GM19468 (cell line): ENCODE measurements around the gene STAC.

Source experiments
- ATAC-seq: cut with Tn5 transposase; IDR thresholded peaks from one replicate; pipeline ENCODE4 v1.9.1; 2021; ENCODE audit warnings: mild to moderate bottlenecking, moderate library complexity, moderate number of reproducible peaks; ENCODE audit not compliant: unreplicated experiment; ENCODE audit errors: extremely low read depth

The STAC gene

DNA sequence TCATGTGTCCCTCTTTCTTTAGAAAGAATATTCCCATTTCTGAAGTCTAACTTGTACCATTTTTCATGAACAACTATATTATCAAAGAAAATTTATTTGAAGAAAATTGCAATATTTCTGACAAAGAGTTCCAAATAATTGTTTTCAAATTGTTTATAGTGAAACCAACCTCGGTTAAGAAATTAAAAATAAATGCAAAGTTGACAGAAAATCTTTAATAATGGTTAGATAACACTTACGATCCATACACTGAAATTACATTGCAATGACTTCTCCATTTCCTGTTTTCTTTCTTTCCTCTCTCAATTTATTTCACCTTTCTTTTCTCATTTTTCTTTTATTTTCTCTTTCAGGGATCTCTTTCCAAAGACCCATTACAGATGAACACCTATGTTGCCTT is 125.1 kb downstream of the STAC start:
- ATAC-seq, result no peak

- ATAC-seq, result no peak
Measured at GRCh38 chr3:36511791-36512486, 131.6 kb downstream of the STAC start.

- no peak for ATAC-seq
Measured at GRCh38 chr3:36512555-36512954, 132.3 kb downstream of the STAC start.

- ATAC-seq, result no peak
Measured at GRCh38 chr3:36514171-36514570, 133.9 kb downstream of the STAC start.

- no peak for ATAC-seq
Measured at GRCh38 chr3:36519682-36520081, 139.4 kb downstream of the STAC start.

GRCh38 chr3:36520241-36521006 is 140.1 kb downstream of the STAC start:
- no peak for ATAC-seq

DNA sequence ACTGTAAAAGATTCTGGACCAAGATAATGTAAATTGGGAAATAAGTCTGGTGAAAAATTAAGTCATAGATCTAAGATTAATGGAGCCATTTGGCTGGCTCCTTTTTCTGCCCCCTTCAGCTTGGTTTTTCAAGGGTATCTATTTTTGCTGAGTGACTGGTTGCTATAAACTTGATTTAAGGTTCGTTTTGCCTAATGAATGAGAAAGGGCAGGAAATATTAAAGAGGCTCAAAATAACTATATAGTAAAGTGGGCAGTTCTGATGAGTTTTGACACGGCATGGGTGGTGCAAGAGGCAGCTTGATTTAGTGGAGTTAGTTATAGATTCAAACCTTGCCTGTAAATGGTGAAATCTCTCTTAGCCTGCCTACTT is 140.7 kb downstream of the STAC start:
- no peak for ATAC-seq

DNA sequence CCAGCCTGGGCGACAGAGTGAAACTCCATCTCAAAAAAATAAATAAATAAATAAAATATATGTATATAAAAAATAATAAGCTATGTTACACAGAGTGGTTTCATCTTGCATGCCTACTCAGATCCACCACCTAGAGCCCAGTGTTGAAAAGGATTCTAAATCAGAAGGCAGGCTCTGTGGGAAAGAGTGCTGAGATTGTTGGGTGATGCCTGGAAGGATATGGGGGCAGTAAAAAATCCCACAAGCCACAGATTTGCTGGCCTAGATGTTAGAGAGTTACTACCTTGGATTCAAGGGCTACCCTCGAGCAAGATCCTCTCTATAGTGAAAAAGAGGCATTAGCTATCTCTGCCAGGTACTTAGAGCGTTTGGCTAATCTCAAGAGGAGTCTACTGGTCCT is 144.3 kb downstream of the STAC start:
- no peak for ATAC-seq

GRCh38 chr3:36525115-36525801 is 145.0 kb downstream of the STAC start:
- no peak for ATAC-seq

GRCh38 chr3:36538136-36538749 is 157.9 kb downstream of the STAC start:
- no peak for ATAC-seq

GRCh38 chr3:36540888-36541518 is 160.7 kb downstream of the STAC start:
- no peak for ATAC-seq

DNA sequence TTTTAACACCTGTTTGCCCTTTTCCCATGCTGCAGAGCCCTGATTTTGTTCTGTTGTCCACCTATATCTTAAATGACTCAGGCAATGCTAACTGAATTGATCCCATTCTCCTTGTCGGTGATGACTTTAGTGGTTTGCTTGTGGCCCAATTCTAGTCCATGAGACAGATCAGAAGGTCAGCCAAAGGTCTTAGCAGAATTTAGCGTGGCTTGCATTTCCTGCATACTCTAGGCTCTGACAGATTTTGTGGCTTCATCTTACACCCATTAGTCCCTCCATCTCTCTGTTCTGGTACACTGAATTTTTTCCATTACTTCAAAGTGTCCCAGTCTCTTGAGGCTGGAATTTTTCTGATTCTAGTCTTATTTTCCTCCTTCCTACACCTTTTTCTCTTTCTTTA is 161.9 kb downstream of the STAC start:
- ATAC-seq, result no peak

DNA sequence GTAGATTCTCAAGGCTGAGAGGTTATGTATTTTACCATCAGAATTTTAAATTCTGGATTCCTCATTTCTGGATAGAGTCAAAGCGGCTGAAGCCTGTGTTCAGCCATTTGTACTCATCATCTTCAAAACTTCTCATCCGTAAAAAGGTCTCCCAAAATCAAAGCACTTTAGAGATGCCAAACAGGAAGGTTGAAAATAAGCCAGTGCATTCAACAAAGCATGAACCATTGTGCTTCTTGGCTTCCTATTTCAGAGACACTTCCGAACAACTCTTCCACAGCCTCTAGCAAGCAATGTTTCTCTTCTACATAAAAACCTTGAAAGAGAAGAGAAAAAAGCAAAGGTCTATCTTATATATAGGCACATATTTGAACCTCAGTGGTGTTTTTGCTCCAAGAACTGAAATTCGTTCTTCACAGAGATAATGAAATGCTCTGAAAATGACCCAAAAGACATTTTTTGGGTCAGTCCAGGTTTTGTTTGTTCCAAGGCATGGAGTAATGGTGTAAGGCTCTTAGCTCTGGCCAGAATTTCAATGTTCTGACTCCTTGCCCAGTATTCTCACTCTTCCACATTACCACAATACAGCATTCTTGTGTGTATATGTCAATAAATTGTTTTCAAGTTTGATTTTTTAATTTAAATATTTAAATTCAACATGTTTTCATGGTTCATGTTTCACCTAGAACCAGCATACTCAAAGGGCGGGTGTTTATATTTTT is 163.1 kb downstream of the STAC start:
- no peak for ATAC-seq

GRCh38 chr3:36546226-36546625 is 165.9 kb downstream of the STAC start:
- no peak for ATAC-seq

DNA sequence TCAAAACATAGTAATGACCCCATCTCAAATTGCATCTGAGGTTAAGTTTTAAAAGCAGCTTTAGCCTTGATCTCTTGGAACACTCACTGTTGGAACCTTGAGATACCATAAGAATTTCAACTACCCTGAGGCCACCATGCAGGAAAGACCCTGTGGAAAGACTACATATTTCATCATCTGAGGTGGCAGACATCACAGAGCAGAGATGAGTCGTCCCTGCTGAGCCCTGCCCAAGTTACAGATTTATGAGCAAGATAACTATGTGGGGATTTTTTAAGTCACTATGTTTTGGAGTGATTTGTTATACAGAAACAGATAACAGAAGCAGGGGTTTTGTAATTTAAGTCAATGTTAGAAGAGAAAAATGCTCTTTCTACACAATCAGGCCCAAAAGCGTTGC is 168.4 kb downstream of the STAC start:
- no peak for ATAC-seq

DNA sequence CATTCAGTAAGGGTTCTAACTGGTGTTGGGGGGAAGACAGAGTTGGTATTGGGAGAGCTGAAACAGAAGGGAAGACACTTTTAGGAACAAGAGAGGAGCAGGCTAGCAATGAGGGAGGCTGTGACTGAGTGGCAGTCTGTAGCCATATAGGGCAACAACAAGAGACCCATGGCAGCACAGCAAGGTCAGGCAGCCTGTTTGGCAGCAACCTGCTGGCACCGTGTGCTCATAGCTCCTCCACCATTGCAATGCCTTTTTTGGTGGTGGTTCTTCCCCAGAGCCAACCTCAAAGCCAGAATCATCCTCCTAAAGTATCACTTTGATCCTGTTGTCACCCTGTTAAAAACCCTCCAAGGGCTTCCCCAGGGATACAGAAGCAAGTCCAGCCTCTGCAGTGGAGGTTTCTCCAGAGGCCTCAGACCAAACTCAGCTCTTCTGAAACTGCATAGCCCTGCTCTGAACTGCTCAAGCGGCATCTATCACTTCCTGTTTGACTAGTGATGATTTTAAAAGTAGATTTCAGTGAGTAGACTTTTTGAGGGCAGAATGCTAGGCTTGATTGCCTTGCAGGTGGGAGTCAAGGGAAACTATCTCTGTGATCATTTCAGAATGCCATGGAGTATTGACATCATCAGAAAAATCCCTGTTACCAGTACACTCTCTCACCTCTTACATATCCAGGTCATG is 176.9 kb downstream of the STAC start:
- ATAC-seq, result peak; percentile 85

GRCh38 chr3:36557708-36558421 is 177.6 kb downstream of the STAC start:
- ATAC-seq, result no peak

- no peak for ATAC-seq
Measured at GRCh38 chr3:36558961-36559360, 178.7 kb downstream of the STAC start.

DNA sequence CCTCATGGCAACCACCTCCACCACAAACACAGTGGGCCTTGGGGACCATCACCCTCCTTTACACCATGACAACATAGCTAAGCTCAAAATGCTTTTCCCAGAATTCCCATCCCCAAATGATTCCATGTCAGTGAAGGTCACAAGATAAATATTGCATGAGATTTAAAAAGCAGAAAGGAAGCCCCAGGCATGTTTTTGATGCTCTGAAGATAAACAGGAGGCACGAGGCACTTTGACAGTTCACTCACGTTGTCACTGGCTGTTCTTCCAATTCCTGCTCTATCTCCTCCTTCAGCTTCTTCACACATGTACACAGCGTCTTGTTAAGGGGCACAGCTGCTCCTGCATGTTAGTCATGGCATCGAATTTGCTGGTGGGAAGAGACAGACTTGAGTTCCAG is 180.4 kb downstream of the STAC start:
- ATAC-seq, result no peak
